ENCODE measurements around the gene PRM2.

PRM2 gene, protein sequence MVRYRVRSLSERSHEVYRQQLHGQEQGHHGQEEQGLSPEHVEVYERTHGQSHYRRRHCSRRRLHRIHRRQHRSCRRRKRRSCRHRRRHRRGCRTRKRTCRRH

DNA sequence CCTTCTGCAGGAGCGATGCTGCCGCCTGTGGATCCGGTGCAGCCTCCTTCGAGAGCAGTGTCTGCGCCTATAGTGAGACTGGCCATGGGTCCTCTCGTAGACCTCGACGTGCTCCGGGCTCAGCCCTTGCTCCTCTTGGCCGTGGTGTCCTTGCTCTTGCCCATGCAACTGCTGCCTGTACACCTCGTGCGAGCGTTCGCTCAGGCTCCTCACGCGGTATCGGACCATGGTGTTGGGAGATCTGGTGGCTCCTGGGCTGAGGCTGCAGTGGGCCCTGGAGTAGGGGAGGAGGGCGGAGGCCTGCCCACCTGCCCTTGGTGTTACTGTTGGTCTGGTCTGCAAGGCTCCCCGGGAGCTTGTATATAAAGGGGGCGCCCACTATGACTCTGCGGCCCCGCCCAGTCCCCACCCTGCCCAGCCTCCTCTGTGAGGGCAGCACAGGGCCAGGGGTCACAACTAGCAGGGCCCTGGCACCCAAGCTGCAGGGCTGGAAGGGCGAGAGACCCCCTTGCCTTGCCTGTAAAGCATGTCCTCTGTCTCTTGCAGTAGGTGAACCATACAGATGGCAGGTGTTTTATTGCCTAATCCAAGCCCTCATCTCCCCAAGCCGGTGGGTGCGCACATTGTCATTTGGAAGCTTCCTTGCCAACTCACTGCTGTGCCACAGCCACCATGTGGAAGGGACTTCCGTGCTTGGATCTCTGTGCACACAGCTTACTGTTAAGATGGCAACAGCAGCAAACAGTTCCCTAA lies at the start of gene PRM2:
Gene PRM2, minus strand, starts transcription at position 338 of the 753 bp plus-strand sequence. Its CDS starts 110 bp downstream, at position 228.
- DNase-seq (ENCODE audit: low spot score): no peak

DNA sequence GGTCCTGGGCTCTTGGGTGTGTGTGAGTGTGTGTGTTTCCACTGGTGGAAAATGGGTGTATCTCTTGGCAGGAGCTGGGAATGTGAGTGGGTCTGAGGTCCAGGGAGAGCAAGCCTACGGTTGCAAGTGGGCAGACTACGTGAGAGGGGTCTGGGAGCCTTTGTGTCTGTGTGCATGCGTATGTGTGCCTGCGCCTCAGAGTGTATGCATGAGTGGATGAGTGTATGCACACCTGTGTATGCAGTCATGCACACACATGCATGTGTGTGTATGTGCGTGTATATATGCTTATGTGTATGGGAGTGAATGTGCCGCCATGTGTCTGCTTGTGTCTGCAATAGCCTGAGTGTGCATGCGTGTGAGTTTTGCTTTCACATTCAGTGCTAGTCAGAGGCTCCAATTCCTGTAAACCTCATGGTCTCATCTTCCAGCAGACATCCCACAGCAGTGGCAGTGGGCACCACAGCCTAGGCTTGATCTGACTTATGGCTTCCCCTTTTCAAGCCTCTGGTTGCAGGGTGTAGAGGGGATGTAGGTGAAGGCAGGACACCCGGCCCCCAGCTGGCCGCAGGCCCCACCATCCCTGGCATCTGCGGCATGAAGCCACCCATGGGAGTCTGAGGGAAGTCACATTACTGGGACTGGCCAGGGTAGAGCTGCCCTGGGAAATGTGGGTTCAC lies 49.3 kb upstream of the PRM2 start:
- DNase-seq (ENCODE audit: low spot score): no peak

DNA sequence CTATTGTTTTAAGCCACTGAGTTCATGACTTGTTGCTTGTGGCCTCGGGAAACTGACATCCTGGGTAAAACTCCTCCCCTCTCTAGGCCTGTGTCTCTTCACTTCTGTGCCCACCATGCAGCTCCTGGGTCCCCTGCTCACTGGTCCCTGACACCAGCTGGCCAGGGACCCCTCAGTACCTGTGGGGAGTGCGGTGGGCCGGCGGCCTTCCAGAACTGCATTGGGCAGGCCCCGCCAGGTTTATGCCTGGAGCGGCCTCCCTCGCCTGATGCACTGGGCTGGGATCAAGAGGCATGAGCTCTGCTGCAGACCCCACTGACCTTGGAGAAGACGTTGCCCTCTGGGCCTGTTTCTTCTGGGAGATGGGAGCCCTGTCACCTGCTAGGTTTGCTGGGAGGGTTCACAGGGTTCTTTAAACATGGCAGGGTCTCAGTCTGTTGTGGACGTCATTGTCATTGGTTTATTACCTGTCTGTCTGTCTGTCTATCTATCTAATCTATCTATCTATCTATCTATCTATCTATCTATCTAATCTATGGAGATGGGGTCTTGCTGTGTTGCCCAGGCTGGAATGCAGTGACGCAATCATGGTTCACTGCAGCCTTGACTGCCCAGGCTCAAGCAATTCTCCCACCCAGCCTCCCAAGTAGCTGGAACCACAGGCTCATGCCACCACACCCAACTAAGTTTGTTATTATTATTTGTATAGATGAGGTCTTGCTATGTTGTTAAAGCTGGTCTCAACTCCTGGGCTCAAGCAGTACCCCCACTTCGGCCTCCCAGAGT lies 47.5 kb upstream of the PRM2 start:
- DNase-seq (ENCODE audit: low spot score): no peak

DNA sequence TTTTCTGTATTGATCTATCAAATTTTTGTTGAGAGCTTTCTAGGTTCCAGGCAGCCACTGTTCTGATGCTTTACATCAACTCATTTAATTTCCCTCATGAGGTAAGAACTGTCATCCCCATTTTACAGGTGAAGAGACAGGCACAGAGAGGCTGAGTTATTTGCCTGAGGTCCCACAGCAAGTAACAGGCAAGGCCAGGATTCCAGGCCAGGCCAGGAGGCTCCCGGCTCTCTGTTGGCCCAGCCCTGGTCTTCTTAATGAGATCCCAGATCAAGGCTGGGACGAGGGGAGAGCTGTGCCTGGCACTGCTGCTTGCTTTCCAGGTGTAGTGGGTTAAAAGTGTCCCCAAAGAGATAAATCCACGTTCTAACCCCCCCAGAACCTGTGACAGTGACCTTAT lies 46.5 kb upstream of the PRM2 start:
- no peak for DNase-seq (ENCODE audit: low spot score)

DNA sequence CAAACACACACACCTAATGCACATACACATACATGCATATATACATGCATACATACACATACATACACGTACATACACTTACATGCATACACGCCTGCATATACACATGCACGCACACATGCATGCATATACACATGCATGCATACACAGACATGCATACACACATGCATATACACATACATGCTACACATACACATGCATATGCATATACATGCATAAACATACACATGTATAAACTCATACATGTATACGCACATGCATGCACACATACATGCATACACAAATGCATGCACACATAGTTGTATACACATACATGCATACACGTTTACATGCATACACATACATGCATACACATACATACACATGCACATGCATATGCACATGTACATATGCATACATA lies 45.4 kb upstream of the PRM2 start:
- no peak for DNase-seq (ENCODE audit: low spot score)

DNA sequence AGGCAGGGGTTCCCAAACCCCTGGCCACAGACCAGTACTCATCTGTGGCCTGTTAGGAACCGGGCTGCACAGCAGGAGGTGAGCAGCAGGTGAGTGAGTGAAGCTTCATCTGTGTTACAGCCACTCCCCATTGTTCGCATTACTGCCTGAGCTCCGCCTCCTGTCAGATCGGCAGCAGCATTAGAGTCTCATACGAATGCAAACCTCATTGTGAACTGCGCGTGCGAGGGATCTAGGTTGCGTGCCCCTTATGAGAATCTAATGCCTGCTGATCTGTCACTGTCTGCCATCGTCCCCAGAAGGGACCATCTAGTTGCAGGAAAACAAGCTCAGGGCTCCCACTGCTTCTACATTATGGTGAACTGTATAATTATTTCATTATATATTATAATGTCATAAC lies 43.9 kb upstream of the PRM2 start:
- DNase-seq (ENCODE audit: low spot score): no peak

DNA sequence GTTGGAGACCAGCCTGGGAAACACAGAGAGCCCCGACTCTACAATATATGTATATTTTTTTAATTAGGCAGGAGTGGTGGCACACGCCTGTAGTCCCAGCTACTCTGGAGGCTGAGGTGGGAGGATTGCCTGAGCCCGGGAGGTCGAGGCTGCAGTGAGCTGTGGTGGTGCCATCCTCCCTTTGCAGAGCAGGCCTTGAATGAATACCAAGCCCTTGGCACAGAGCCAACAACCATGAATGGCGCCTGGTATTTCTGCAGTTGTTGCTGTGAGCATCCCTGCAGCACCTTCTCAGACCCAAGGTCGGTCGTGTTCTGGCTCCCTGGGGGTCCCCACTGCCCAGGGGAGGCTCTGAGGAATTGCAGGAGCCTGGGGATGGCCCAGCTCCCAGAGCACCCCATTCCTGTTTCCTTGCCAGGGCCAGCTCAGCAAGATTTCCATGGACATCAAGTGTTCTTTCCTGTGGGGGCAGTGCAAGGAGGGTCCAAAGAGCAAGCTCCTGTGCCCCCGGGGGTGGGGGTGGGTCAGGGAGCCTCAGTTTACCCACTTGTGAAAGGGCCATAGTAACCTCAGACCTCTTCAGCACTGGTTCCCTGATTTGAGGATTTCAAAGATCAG lies 43.4 kb upstream of the PRM2 start:
- DNase-seq (ENCODE audit: low spot score): no peak

DNA sequence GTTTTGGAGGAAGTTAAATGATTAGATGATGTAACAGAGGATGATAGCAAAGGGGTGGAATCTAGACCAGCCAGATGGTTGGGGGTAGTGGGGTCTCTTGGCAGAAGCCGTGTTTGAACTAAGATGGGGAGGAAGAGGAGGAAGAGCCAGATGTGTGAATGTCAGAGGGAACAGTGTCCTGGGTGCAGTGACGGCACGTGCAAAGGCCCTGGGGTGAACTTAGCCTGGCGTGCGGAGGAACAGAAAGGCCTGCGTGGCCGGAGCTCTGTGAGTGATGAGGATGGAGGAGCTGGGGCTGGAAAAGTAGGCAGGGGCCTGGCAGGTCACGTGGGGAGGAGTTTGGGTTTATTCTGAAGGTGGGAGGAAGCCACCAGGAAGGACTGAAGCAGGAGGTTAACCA lies 42.5 kb upstream of the PRM2 start:
- DNase-seq (ENCODE audit: low spot score): no peak

DNA sequence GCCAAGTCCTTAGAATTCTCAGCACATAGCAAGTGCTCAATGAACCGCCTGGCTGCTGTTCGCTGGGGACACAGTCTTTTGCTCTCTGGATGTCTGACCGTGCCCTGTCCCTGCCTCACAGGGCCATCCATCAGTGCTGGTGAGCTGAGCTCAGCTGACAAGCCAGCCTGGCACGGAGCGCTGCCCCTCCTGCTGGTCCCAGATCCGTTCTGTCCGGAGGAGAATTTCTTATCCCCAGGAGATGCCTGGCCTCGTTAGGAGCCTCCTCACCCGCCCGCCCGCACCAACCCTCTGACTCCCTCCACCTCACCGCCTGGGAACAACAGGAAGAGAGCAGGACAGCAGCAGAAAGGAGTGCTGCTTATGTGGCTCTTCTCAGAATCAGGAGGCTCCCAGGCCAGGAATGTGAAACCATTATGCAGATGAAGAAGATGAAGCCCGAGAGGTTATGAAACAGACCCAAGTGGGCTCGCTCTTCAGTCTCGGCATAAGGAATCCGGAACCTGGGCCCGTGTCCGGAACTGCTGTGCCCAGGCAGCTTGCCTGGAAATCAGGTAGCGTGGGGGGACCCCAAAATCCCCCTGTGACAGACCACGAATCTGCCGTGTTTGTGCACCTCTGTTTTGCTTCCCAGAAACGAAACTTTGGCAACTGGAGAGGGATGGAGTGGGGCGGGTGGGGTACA lies 40.2 kb upstream of the PRM2 start:
- DNase-seq (ENCODE audit: low spot score): no peak

DNA sequence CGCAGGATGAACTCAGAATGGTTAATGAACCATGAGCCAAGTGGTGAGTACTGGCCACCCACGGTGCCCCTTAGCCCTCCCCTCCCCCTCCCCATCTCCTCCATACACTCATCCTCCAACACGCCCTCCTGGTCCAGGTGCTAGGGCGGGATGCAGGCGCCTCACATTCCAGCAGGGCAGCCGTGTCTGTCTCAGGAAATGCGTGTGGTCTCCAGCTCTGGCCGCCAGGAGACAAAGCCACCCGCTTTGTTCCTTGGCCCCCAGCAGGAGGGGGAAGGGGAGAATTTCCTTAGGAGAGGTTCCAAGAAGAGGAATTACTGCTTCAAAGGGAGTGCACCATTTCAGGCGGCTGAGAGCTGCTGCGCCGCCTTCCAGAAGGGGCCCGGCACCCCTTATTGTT lies 39.2 kb upstream of the PRM2 start:
- DNase-seq (ENCODE audit: low spot score): no peak

DNA sequence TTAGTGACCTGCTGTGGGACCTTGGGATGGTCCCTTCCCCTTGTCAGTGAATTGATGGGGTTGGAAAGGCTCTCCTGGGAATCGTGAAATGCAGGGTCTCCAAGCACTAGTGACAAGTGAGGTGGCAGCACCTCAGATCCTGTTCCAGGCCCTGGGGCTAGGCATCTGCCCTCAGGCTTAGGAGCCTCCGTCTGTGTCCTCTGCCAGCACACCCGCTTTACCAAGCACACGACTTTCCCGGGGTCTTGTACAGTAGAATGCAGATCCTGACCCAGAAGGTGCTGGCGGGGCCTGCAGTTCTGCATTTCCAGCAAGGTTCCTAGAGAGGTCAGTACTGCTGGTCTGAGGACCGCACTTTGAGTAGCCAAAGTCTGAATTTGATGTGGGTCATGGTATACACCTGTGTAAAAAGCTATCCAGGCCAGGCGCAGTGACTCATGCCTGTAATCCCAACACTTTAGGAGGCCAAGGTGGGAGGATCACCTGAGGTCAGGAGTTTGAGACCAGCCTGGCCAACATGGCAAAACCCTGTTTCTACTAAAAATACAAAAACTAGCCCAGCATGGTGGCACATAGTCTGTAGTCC lies 38.1 kb upstream of the PRM2 start:
- DNase-seq (ENCODE audit: low spot score): no peak

DNA sequence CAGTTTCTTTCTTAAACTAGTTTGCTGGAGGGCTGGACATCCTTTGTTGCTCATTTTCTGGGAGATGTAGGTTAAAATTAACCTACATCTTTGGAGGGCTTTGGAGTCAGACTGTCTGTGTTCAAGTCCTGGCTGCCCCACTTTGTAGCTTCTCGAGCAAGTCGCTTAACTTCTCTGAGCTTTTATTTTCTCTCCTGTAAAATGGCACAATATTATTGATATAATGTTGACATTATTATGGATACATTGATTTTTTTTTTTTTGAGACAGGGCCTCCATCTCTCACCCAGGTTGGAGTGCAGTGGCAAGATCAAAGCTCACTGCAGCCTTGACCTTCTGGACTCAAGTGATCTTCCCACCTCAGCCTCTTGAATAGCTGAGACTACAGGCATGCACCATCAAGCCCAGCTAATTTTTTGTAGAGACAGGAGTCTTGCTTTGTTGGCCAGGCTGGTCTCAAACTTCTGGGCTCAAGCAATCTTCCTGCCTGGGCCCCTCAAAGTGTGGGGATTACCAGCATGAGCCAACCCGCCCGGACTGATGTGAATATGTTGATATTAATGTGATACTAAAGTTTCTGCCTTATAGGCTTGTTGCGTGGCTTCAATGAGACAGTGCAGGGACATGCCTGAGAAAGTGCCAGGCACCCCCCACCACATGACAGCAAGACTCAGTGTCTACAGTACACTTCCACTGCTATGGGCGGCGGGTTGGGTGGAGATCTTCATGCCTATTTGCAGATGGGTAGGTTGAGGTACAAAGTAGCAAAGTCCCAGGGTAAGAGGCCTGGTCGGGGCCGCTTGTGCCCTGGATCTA lies 37.4 kb upstream of the PRM2 start:
- no peak for DNase-seq (ENCODE audit: low spot score)

DNA sequence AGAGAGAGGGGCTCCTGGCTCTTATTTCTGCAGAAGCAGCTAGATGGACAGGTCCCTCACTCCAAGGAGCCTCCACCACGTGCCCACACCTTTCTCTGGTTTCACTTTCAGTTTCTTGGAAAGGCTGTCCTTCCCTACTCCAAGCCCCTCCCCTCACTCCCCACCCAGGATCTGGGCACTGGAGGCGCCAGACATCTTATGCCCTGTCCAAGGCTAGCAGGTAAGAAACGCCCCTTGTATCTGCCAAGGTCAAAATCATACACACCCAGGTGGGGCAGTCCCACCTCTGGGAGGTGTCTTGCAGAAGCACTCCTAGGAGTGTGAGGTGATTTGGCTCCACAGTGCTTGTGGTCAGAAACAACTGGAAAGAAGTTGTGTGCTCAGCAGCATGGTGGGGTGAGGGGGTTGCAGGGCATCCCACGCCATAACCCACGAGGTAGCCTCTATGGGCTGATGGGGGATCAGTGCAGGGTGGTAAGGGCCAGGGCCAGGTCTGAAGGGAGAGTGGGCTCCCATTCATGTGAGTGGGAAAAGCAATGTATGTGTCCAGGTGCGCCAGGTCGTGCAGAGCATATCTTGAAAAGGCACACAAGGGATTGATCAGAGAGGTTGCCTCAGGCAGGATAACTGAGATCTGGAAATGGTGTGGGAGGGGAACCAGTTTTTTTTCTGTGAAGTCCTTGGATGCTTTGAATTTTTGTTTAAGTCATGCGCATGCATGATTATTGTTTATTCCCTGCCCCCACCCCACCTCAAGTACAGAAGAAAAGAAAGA lies 36.6 kb upstream of the PRM2 start:
- peak; percentile 28 for DNase-seq (ENCODE audit: low spot score)

DNA sequence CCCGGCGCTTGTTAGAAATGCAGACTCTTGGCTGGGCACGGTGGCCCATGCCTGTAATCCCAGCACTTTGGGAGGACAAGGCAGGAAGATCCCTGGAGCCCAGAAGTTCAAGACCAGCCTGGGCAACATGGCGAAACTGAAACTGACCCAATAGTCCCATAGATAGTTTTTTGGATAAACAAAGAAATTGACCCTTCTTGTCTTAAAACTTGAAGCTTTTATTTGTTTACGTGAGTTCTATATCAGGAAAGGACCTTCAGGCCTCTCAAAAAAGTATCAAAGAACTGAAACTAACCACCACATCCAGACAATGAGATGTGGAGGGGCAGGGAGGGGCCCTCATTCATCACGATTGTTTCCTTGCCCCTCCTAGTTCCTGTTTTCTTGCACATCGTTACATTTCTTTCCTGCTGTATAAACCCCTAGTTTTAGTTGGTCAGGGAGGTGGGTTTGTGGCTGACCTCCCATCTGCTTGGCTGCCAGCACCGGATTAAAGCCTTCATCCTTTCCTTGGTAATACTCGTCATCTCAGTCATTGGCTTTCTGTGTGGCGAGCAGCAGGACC lies 34.8 kb upstream of the PRM2 start:
- DNase-seq (ENCODE audit: low spot score): peak; percentile 33

DNA sequence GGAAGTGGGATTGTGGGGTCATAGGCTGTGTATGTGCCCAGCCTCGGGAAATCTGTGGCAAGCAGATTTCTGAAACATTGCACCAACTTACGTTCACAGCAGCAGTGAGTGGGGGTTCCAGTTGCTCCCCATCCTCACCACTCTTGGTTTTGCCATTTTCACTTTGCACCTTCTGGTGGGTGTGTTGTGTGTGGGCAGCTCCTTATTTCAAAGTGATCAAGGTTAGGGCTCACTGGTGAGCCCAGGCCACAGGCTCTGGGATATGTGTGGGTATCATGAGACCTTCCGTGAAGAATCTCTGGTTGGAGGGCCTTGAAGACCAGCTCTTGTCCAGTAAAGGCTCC lies 34.3 kb upstream of the PRM2 start:
- DNase-seq (ENCODE audit: low spot score): no peak

DNA sequence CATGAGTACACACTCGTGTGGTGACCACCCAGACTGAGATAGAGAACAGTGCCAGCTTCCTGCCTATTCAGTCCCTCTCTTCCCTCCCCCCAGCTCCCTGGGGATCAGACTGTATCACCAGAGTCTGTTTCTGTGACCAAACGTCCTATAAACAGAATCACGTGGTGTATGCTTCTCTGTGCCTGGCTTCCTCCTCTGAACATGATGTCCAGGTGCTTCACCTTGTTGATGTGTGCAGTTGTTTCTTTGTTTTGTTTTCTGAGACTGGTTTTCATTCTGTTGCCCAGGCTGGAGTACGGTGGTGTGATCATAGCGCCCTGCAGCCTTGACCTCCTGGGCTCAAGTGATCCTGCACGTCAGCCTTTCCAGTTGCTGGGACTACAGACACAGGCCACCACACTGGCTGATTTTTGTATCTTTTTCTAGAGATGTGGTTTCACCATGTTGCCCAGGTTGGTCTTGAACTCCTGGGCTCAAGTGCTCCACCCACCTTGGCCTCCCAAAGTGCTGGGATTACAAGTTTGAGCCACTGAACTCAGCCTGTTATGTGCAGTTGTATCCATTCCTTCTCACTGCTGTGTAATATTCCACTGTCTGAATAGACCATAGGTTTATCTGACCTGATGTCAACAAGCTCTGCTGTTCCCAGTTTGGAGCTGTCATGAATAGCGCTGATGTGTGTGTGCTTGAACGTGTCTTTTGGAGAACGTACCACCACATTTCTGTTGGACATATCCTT lies 33.8 kb upstream of the PRM2 start:
- no peak for DNase-seq (ENCODE audit: low spot score)

DNA sequence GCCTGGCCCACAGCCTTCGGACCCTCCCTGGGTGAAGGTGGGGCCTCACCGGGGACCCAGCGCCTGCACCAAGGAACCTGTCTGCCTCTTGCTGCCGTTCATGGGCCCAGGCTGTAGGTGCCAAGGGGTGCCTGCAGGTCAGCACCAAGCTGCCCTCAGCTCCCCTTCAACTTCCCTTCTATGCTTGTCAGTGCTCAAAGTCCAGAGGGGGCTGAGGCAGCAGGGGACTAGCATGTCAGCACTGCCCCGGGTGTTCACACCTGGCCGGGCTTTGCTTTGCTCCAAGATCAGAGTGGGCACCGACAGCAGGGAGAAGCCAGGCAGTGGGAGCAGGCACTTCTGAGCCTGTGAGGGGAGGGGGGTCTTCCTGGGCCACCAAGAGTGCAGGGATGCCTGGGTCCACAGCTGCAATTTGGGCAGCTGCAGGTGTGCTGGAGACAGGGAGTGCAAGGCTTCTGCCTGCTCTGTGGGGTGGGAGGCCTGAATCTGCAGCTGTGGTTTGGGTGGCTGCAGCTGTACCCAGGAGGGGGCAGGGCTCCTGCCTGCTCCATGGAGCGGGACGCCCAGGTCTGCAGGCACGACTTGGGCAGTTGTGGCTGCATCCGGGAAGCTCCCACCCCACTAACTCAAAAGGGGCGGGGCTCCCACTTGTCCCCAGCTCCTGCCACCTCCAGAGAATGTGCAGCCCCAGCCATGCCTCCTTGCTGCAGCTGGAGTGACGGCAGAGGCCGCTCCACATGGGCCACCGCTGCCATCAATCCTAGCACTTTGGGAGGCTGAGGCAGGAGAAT lies 32.4 kb upstream of the PRM2 start:
- no peak for DNase-seq (ENCODE audit: low spot score)
